OCI-LY3 (cell line): Measurements from ENCODE around the gene KLF11.

ENCODE experiments used
- CTCF ChIP-seq: fragments of 200-600, 300-600 bp; sonication (generic); IDR thresholded peaks from 2 replicates; pipeline ENCODE4 v1.5.1; 2014; ENCODE audit warnings: antibody characterized with exemption, low read length, low read depth
- EZH2phosphoT487 ChIP-seq: fragments of 200-600 bp; shearing (Covaris generic); IDR thresholded peaks from 2 replicates; pipeline ENCODE4 v1.6.1; 2018; ENCODE audit warnings: antibody characterized with exemption, mixed run types, low read depth

- no peak for TF ChIP-seq CTCF
- no peak for TF ChIP-seq EZH2phosphoT487
Observed at GRCh38 chr2:10059552-10060335, 16.4 kb downstream of the KLF11 start.
